GM12878 (cell line): ENCODE measurements around the gene TMEM178A. TPM values are rescaled to one million over a fixed set of nuclear protein-coding genes. Genes with fewer than 3 reads are reported as not detected.
"Not testable (repeated sequence)": the region's sequence is repeated elsewhere in the genome, so short reads cannot be mapped to it uniquely, and the experiment has no call there.

Experiments
- ATAC-seq: fragments of 200-7000 bp; cut with Tn5 transposase; 3 replicates; pipeline ENCODE4 v1.9.1; 2020; ENCODE audit warnings: mild to moderate bottlenecking, moderate library complexity
- BruUV-seq: library from RNA; stranded (reverse); fragments of 400-500 nt; replicated peaks from 2 replicates; lab custom pipeline; 2021; lab: Mats Ljungman, UMichigan
- CTCF ChIA-PET: fragments of 300-600 bp; sonication (Branson Sonifier 250); formaldehyde crosslinking; extraction: SDS; loops from one replicate; lab custom pipeline; 2021; ENCODE audit warnings: inconsistent platforms; lab: Yijun Ruan, JAX
- POLR2A ChIA-PET: fragments of 350-600 bp; formaldehyde crosslinking; extraction: SDS; loops from one replicate; lab custom pipeline; 2021; ENCODE audit warnings: inconsistent platforms; lab: Charles Lee
- RAD21 ChIA-PET: fragments of 300-600 bp; sonication (Branson Sonifier 250); formaldehyde crosslinking; loops from one replicate; lab custom pipeline; 2023; ENCODE audit warnings: antibody characterized with exemption; ENCODE audit not compliant: unreplicated experiment; lab: Charles Lee
- SMC1A ChIA-PET: fragments of 300-600 bp; sonication (Branson Sonifier 250); formaldehyde crosslinking; loops from one replicate; lab custom pipeline; 2023; ENCODE audit not compliant: unreplicated experiment, uncharacterized antibody; lab: Charles Lee
- DNase-seq: peaks from one replicate; pipeline ENCODE4 v3.0.0-alpha.2; 2011; ENCODE audit warnings: low read depth, low spot score
- FAIRE-seq: peaks from 3 replicates; lab custom pipeline; 2011; peaks lifted over from hg19 to GRCh38; lab: Jason Lieb, UNC
- H2AFZ ChIP-seq: 2 replicates; pipeline ENCODE4 v1.6.0; 2011; ENCODE audit warnings: low read depth, low read length, control low read depth; ENCODE audit not compliant: control insufficient read depth
- H3K27ac ChIP-seq: 2 replicates; pipeline ENCODE4 v1.5.1; 2011; ENCODE audit warnings: control low read depth; ENCODE audit not compliant: control insufficient read depth, insufficient read depth
- H3K27me3 ChIP-seq, 2 experiments: replicated peaks in 1 of 2; 2 replicates each; pipeline versions ENCODE4 v1.6.0 to v1.6.1; 2011; ENCODE audit warnings: low read length in 1 of 2; ENCODE audit not compliant: control insufficient read depth in 2 of 2, insufficient read depth in 2 of 2
- H3K36me3 ChIP-seq, 2 experiments: 2 replicates each; pipeline ENCODE4 v1.5.1; 2011; ENCODE audit warnings: low read length in 1 of 2; ENCODE audit not compliant: control insufficient read depth in 2 of 2, insufficient read depth in 2 of 2
- H3K4me1 ChIP-seq: 2 replicates; pipeline ENCODE4 v1.6.1; 2011; ENCODE audit warnings: mild to moderate bottlenecking, low read length, moderate library complexity, mixed read lengths; ENCODE audit not compliant: control insufficient read depth, insufficient read depth
- H3K4me2 ChIP-seq: 2 replicates; pipeline ENCODE4 v1.6.0; 2011; ENCODE audit warnings: control low read depth; ENCODE audit not compliant: control insufficient read depth, insufficient read depth
- H3K4me3 ChIP-seq: fragments of 200-600 bp; sonication (generic); 2 replicates; pipeline ENCODE4 v1.5.1; 2016
- H3K79me2 ChIP-seq: 2 replicates; pipeline ENCODE4 v1.6.0; 2011; ENCODE audit warnings: low read length; ENCODE audit not compliant: control insufficient read depth, insufficient read depth
- H3K9ac ChIP-seq: 2 replicates; pipeline ENCODE4 v1.8.0; 2011; ENCODE audit warnings: low read length, control low read depth, mixed read lengths; ENCODE audit not compliant: control insufficient read depth, insufficient read depth
- H3K9me3 ChIP-seq: replicated peaks from 3 replicates; pipeline ENCODE4 v1.5.1; 2011; ENCODE audit warnings: mild to moderate bottlenecking, low read length; ENCODE audit not compliant: control insufficient read depth, insufficient read depth
- H4K20me1 ChIP-seq: 2 replicates; pipeline ENCODE4 v1.6.0; 2011; ENCODE audit not compliant: control insufficient read depth, insufficient read depth
- ATF3 ChIP-seq: IDR thresholded peaks from 2 replicates; pipeline ENCODE4 v1.6.1; 2011; ENCODE audit warnings: low read depth, mild to moderate bottlenecking, low read length, moderate library complexity, borderline replicate concordance; ENCODE audit errors: extremely low read depth
- BMI1 ChIP-seq: fragments of 450-650 bp; IDR thresholded peaks from 2 replicates; pipeline ENCODE4 v1.6.1; 2016; ENCODE audit warnings: mild to moderate bottlenecking, moderate library complexity, borderline replicate concordance
- BRCA1 ChIP-seq: IDR thresholded peaks from 2 replicates; pipeline ENCODE4 v1.6.1; 2011; ENCODE audit warnings: low read depth, low read length, improper control_type of control experiment
- CBX5 ChIP-seq: sonication (generic); IDR thresholded peaks from 2 replicates; pipeline ENCODE4 v1.6.1; 2016; ENCODE audit warnings: low read depth, moderate library complexity, mild to moderate bottlenecking, inconsistent platforms
- CEBPB ChIP-seq, 2 experiments: fragments of 150-350 bp in 1 of 2; IDR thresholded peaks; 2 replicates each; pipeline ENCODE4 v1.6.1; 2012 to 2014; ENCODE audit warnings: low read depth in 2 of 2, low read length in 2 of 2, borderline replicate concordance in 1 of 2, inconsistent platforms in 1 of 2
- FOXM1 ChIP-seq: IDR thresholded peaks from 2 replicates; pipeline ENCODE4 v1.6.1; 2012; ENCODE audit warnings: low read depth, mild to moderate bottlenecking, inconsistent platforms, low read length, moderate library complexity
- HDAC6 ChIP-seq: fragments of 200-600 bp; sonication (generic); IDR thresholded peaks from one replicate; pipeline ENCODE4 v1.8.0; 2017; ENCODE audit warnings: antibody characterized with exemption; ENCODE audit not compliant: unreplicated experiment
- IKZF2 ChIP-seq, 2 experiments: fragments of 450-650 bp; IDR thresholded peaks; 2 replicates each; pipeline ENCODE4 v1.6.1; 2017; ENCODE audit warnings: mild to moderate bottlenecking in 2 of 2, moderate library complexity in 2 of 2
- LARP7 ChIP-seq: fragments of 450-650 bp; IDR thresholded peaks from 2 replicates; pipeline ENCODE4 v1.6.1; 2017; ENCODE audit warnings: mild to moderate bottlenecking
- NFYB ChIP-seq: IDR thresholded peaks from 2 replicates; pipeline ENCODE4 v1.6.1; 2011; ENCODE audit warnings: low read depth, mild to moderate bottlenecking, low read length, improper control_type of control experiment, moderate library complexity; ENCODE audit not compliant: insufficient read depth
- NR2F1 ChIP-seq: fragments of 450-650 bp; conservative IDR thresholded peaks from 2 replicates; pipeline ENCODE4 v1.6.1; 2017; ENCODE audit warnings: mild to moderate bottlenecking
- SIN3A ChIP-seq: IDR thresholded peaks from 2 replicates; pipeline ENCODE4 v1.6.1; 2012; ENCODE audit warnings: low read depth, low read length, improper control_type of control experiment
- SREBF2 ChIP-seq: IDR thresholded peaks from 2 replicates; pipeline ENCODE4 v1.6.1; 2012; ENCODE audit warnings: mild to moderate bottlenecking, low read length
- SUPT20H ChIP-seq: IDR thresholded peaks from 2 replicates; pipeline ENCODE4 v1.6.1; 2011; ENCODE audit warnings: low read depth, mild to moderate bottlenecking, low read length, moderate library complexity, borderline replicate concordance; ENCODE audit not compliant: control insufficient read depth
- SUZ12 ChIP-seq: fragments of 200-600 bp; sonication (generic); IDR thresholded peaks from one replicate; pipeline ENCODE4 v1.6.1; 2018; ENCODE audit warnings: antibody characterized with exemption, mild to moderate bottlenecking; ENCODE audit not compliant: unreplicated experiment
- ZNF687 ChIP-seq: fragments of 450-650 bp; IDR thresholded peaks from 2 replicates; pipeline ENCODE4 v1.6.1; 2017; ENCODE audit warnings: mild to moderate bottlenecking, moderate library complexity
- WGBS: methylation state at CpG from one replicate; pipeline ENCODE4 v1.1.6; 2016; ENCODE audit warnings: low lambda C conversion rate; ENCODE audit not compliant: insufficient replicate concordance, insufficient coverage; ENCODE audit errors: missing lambda C conversion rate; 5-methylcytosine and 5-hydroxymethylcytosine counted together
- in situ Hi-C: fragments of 300-500 bp; cut with MboI; formaldehyde crosslinking; loops from 9 replicates; pipeline ENCODE4 v1.14.3; 2018; ENCODE audit warnings: mixed read lengths
- intact Hi-C: fragments of 100-400 bp; cut with micrococcal nuclease; formaldehyde crosslinking; loops from one replicate; pipeline ENCODE4 v1.14.2; 2022; ENCODE audit not compliant: unreplicated experiment
- polyA plus RNA-seq, 11 experiments: library from polyadenylated mRNA; depleted of rRNA in 4 of 11; unstranded in 6 of 11; stranded (reverse) in 5 of 11; fragments of >200 nt; fragmentation: Nextera tagmentation in 4 of 11; fragmentation: Illumina TruSeq in 1 of 11; extraction: Ambion mirVana in 4 of 11; extraction: Trizol in 1 of 11; gene quantifications; 1 replicate in 1 of 11; 2 replicates in 10 of 11; pipeline versions ENCODE4 v1.2.1 to v1.2.3, GENCODE V29; 2011 to 2016; ENCODE audit warnings: inconsistent platforms in 2 of 11, missing spikeins in 2 of 11, low read depth in 1 of 11
- total RNA-seq, 4 experiments: library from RNA; depleted of rRNA in 3 of 4; stranded (reverse); fragments of >200 nt in 3 of 4; fragmentation: Illumina TruSeq in 1 of 4; extraction: Trizol in 1 of 4; gene quantifications; 2 replicates each; pipeline versions ENCODE4 v1.2.1 to v1.2.3, GENCODE V29; 2013 to 2021

TMEM178A gene
- total and polyA plus RNA-seq, 10 of the 15 experiments (the other 5 are each of a cell fraction or from before 2014, with no cell fraction given): not detected

GRCh38 chr2:39625927-39626270, 39.8 kb upstream of the TMEM178A start:
- TF ChIP-seq IKZF2 (IDR thresholded peaks at IDR 0.05) (no peak), SREBF2 (no peak), SUPT20H (no peak), HDAC6 (no peak), CEBPB (IDR thresholded peaks at IDR 0.05; ENCODE audit: borderline replicate concordance in 1 of 2, low read depth in 2 of 2, low read length in 2 of 2) (no peak), ZNF687 (no peak), SUZ12 (no peak), BMI1 (no peak), SIN3A (no peak), ATF3 (no peak), NFYB (no peak), FOXM1 (no peak), LARP7 (no peak), NR2F1 (no peak), BRCA1 (no peak), CBX5 (no peak)
- ChIA-PET RAD21 (no interaction called here), CTCF (no interaction called here), POLR2A (no interaction called here), SMC1A (no interaction called here)
- intact Hi-C loops (loop anchor here (10.0 kb wide), 1 partner anchor 61 kb away; no protein-coding TSS in a partner anchor), in situ Hi-C loops (no loop called here)
- H2AFZ ChIP-seq: no peak overlapping the region
- H3K4me1 ChIP-seq: no peaks in the 10 kb centered on the region
- no peak for DNase-seq
- H3K27ac ChIP-seq: no peak overlapping the region
- BruUV-seq: no TSS peak
- WGBS: 47% methylated on average over 5 of the region's 5 CpGs
- H3K27me3 ChIP-seq: no peaks in the 10 kb centered on the region; a peak in 1 of 4 replicates
- H3K4me2 ChIP-seq: no peak overlapping the region
- no peak for FAIRE-seq
- H3K9me3 ChIP-seq: no peaks in the 10 kb centered on the region
- H3K79me2 ChIP-seq: no peaks in the 10 kb centered on the region
- ATAC-seq: no peak
- H3K36me3 ChIP-seq: no peaks in the 10 kb centered on the region
- H4K20me1 ChIP-seq: no peaks in the 10 kb centered on the region
- no peak overlapping the region for H3K4me3 ChIP-seq
- no peak overlapping the region for H3K9ac ChIP-seq

- H3K9me3 ChIP-seq, H3K36me3 ChIP-seq, H3K79me2 ChIP-seq, H3K27ac ChIP-seq, BruUV-seq, H2AFZ ChIP-seq, DNase-seq, POLR2A ChIA-PET, in situ Hi-C loops, H3K9ac ChIP-seq, H4K20me1 ChIP-seq, SMC1A ChIA-PET, H3K4me1 ChIP-seq, H3K27me3 ChIP-seq, ATAC-seq, RAD21 ChIA-PET, FAIRE-seq, CTCF ChIA-PET, H3K4me2 ChIP-seq, H3K4me3 ChIP-seq: not testable (repeated sequence)
- intact Hi-C loops: loop anchor here (10.0 kb wide), 1 partner anchor 64 kb away; no protein-coding TSS in a partner anchor
- 81% methylated on average over 15 of the region's 28 CpGs for WGBS
Observed at GRCh38 chr2:39628346-39628745, 37.4 kb upstream of the TMEM178A start.
